Stomach (tissue), 9 donors: ENCODE measurements around the gene PRR27. TPM values are rescaled to one million over a fixed set of nuclear protein-coding genes. Genes with fewer than 3 reads are reported as not detected.

Source experiments
- DNase-seq, 2 donors: peaks; one replicate each; pipeline versions ENCODE4 v3.0.0 to v3.0.0-alpha.2; 2013 to 2019
- H3K27ac ChIP-seq, 5 donors: fragments of 200-600 bp in 4 of 5; sonication (generic) in 4 of 5; one replicate each; pipeline ENCODE4 v1.5.1; 2013 to 2019; ENCODE audit warnings: mild to moderate bottlenecking in 1 of 5, moderate library complexity in 1 of 5
- H3K27me3 ChIP-seq, 3 donors: fragments of 200-600 bp; sonication (generic); one replicate each; pipeline ENCODE4 v1.5.1; 2017 to 2019; ENCODE audit warnings: mixed run types in 1 of 3
- H3K36me3 ChIP-seq, 4 donors: fragments of 200-600 bp; sonication (generic); 1 replicate in 3 of 4; 2 replicates in 1 of 4; pipeline ENCODE4 v1.5.1; 2016 to 2019
- H3K4me1 ChIP-seq, 4 donors: fragments of 200-600 bp; sonication (generic); one replicate each; pipeline ENCODE4 v1.5.1; 2016 to 2019
- H3K4me3 ChIP-seq, 4 donors: fragments of 200-600 bp; sonication (generic) in 3 of 4; one replicate each; pipeline ENCODE4 v1.5.1; 2016 to 2019; ENCODE audit warnings: mild to moderate bottlenecking in 1 of 4
- H3K9me3 ChIP-seq, 4 donors: fragments of 200-600 bp; sonication (generic); one replicate each; pipeline ENCODE4 v1.5.1; 2016 to 2019
- EP300 ChIP-seq: sonication (generic); formaldehyde crosslinking; IDR thresholded peaks from one replicate; pipeline ENCODE4 v1.6.1; 2017; ENCODE audit warnings: antibody characterized with exemption
- POLR2A ChIP-seq, 4 donors: fragments of 450-650 bp; IDR thresholded peaks; one replicate each; pipeline ENCODE4 v1.6.1; 2016; ENCODE audit warnings: antibody characterized with exemption in 4 of 4, control low read depth in 2 of 4, mild to moderate bottlenecking in 1 of 4, moderate library complexity in 1 of 4
- POLR2AphosphoS5 ChIP-seq, 3 donors: sonication (generic); formaldehyde crosslinking; IDR thresholded peaks; one replicate each; pipeline ENCODE4 v1.6.1; 2016; ENCODE audit warnings: antibody characterized with exemption in 3 of 3
- WGBS, 5 donors: extraction: QIAGEN DNeasy Blood & Tissue Kit in 3 of 5; methylation state at CpG; one replicate each; pipeline versions ENCODE4 v1.1.5 to v1.1.7; 2013 to 2018; 5-methylcytosine and 5-hydroxymethylcytosine counted together
- intact Hi-C: fragments of 100-400 bp; cut with DNase I; formaldehyde crosslinking; loops from one replicate; pipeline ENCODE4 v1.15.1; 2023; ENCODE audit warnings: low total_unique reads
- polyA plus RNA-seq, 3 donors: library from polyadenylated mRNA; stranded (reverse); fragments of 200-250 nt; gene quantifications; one replicate each; pipeline ENCODE4 v1.2.3, GENCODE V29; 2013
- total RNA-seq, 5 donors: library from RNA; depleted of rRNA; stranded (reverse); fragments of >200 nt; gene quantifications; one replicate each; pipeline versions ENCODE4 v1.1.0 to v1.2.3, GENCODE V29; 2014 to 2016
- TF ChIP-seq, protein P1 (sequence below), 7 experiments: fragments of 450-650 bp in 4 of 7; fragments of 200-600 bp in 3 of 7; sonication (generic) in 3 of 7; IDR thresholded peaks; one replicate each; pipeline ENCODE4 v1.5.1; 2016 to 2019; ENCODE audit warnings: antibody characterized with exemption in 7 of 7, control low read depth in 2 of 7, mild to moderate bottlenecking in 1 of 7
- donor health status: healthy with polysubstance abuse.
- donor health status: Bipolar disorder and iron deficiency.
- donor health status: healthy.

The PRR27 gene
- total and polyA plus RNA-seq, 8 donors, result not detected

DNA sequence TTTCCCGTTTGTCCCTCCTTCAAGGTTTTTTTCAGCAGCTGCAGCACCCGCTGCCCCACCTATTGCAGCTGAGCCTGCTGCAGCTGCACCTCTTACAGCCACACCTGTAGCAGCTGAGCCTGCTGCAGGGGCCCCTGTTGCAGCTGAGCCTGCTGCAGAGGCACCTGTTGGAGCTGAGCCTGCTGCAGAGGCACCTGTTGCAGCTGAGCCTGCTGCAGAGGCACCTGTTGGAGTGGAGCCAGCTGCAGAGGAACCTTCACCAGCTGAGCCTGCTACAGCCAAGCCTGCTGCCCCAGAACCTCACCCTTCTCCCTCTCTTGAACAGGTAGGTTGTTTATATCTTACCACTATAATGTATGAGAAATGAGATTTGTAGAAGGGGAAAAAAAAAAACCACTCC lies 4.5 kb downstream of the PRR27 start:
- Histone ChIP-seq H3K4me1 (no peaks in the 10 kb centered on the region), H3K9me3 (no peaks in the 10 kb centered on the region), H3K4me3 (no peak overlapping the region), H3K27me3 (no peaks in the 10 kb centered on the region), H3K27ac (no peak overlapping the region), H3K36me3 (no peaks in the 10 kb centered on the region)
- intact Hi-C loops, result no loop called here
- DNase-seq, result peak; percentile 45 to 66
- TF ChIP-seq, protein P1, sequence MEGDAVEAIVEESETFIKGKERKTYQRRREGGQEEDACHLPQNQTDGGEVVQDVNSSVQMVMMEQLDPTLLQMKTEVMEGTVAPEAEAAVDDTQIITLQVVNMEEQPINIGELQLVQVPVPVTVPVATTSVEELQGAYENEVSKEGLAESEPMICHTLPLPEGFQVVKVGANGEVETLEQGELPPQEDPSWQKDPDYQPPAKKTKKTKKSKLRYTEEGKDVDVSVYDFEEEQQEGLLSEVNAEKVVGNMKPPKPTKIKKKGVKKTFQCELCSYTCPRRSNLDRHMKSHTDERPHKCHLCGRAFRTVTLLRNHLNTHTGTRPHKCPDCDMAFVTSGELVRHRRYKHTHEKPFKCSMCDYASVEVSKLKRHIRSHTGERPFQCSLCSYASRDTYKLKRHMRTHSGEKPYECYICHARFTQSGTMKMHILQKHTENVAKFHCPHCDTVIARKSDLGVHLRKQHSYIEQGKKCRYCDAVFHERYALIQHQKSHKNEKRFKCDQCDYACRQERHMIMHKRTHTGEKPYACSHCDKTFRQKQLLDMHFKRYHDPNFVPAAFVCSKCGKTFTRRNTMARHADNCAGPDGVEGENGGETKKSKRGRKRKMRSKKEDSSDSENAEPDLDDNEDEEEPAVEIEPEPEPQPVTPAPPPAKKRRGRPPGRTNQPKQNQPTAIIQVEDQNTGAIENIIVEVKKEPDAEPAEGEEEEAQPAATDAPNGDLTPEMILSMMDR (IDR thresholded peaks at IDR 0.05), result no peak
- TF ChIP-seq EP300, result no peak
- no peak for TF ChIP-seq POLR2AphosphoS5 (IDR thresholded peaks at IDR 0.05)
- no peak for TF ChIP-seq POLR2A (IDR thresholded peaks at IDR 0.05)
- WGBS, 5 donors, result 29 to 72% (median 38%) methylated on average over 2 of the region's 2 CpGs

DNA sequence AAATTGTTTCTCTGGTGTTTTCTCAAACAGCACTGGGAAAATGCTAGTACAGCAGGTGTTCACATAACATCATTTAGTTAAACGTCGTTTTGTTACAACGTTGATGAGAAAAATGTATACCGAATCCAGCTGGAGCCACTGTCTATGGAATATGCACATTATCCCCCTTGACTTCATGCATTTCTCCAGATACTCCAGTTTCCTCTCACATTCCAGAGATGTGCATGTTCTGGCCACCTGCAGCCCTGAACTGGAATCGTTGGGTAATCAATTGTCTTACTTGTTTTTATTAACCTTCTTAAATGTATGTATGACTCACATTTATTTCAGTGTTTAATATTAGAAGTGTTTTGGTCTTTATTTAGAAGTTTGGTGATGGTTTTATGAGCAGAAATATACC lies 23.1 kb downstream of the PRR27 start:
- Histone ChIP-seq H3K36me3 (no peaks in the 10 kb centered on the region), H3K4me3 (no peak overlapping the region), H3K27ac (no peak overlapping the region), H3K27me3 (no peaks in the 10 kb centered on the region), H3K9me3 (no peaks in the 10 kb centered on the region), H3K4me1 (no peaks in the 10 kb centered on the region)
- TF ChIP-seq EP300 (no peak), POLR2A (IDR thresholded peaks at IDR 0.05) (no peak), POLR2AphosphoS5 (IDR thresholded peaks at IDR 0.05) (no peak)
- TF ChIP-seq, protein P1 (IDR thresholded peaks at IDR 0.05), result no peak
- no peak for DNase-seq
- 54 to 79% (median 74%) methylated on average over 5 of the region's 5 CpGs for WGBS, 5 donors
- intact Hi-C loops, result no loop called here

DNA sequence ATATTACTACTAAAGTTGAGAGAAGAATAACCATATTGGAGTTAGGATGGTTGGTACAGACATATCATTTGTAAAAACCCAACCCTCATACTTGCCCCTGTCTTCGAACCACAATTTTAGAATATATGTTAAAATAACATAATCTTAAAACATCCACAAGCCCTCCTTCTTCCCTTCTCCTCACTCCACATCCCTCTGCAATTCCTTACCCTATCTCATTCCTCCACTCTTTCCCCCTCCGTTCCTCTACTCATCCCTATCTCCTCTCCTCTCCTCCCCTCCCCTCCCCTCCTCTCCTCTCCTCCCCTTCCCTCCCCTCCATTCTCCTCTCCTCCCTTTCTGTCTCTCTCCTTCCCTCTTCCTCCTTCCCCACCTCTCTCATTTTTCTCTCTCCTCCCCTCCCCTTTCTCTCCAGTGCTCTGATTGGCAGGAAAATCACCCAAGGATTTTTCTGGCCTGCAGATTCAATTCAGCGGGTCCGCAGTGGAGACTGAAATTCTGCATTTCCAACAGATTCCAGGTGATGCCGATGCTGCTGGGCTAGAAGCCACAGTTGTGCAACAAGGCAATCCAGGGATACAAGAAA lies 24.1 kb downstream of the PRR27 start:
- H3K36me3 ChIP-seq, result no peaks in the 10 kb centered on the region
- TF ChIP-seq EP300 (no peak), POLR2AphosphoS5 (IDR thresholded peaks at IDR 0.05) (no peak), POLR2A (IDR thresholded peaks at IDR 0.05) (no peak)
- TF ChIP-seq, protein P1 (IDR thresholded peaks at IDR 0.05), result no peak
- peaks cover 0 to 5% (median 0%) of the 10 kb centered on the region in 4 donors for H3K4me1 ChIP-seq
- no peak overlapping the region for H3K27ac ChIP-seq
- no peak overlapping the region for H3K4me3 ChIP-seq
- 86 to 95% (median 87%) methylated on average over 5 of the region's 5 CpGs for WGBS, 5 donors
- intact Hi-C loops, result no loop called here
- no peaks in the 10 kb centered on the region for H3K9me3 ChIP-seq
- H3K27me3 ChIP-seq, result no peaks in the 10 kb centered on the region
- no peak for DNase-seq

DNA sequence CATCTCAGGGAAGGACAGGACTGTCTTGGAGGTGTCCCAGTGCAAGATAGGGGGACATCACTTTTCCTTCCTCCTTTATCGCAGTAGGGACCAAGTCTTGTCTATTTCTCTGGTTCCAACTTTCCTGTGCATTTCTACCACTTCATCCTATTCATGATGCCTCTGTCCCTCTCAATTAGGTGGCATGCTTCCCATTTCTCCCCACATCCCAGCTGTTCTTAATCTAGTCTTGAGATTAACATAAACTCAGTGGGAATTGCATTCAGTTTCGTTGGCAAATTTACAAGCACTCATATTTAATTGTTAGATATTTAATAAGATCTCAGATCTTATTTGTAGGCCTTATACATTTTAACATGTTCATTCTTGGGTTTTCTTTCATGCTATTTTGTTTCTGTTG lies 25.8 kb downstream of the PRR27 start:
- Histone ChIP-seq H3K4me3 (no peak overlapping the region), H3K27ac (no peak overlapping the region), H3K4me1 (peaks cover 0 to 7% (median 0%) of the 10 kb centered on the region in 4 donors), H3K27me3 (no peaks in the 10 kb centered on the region), H3K36me3 (no peaks in the 10 kb centered on the region), H3K9me3 (no peaks in the 10 kb centered on the region)
- TF ChIP-seq POLR2AphosphoS5 (IDR thresholded peaks at IDR 0.05) (no peak), EP300 (no peak), POLR2A (IDR thresholded peaks at IDR 0.05) (no peak)
- TF ChIP-seq, protein P1 (IDR thresholded peaks at IDR 0.05), result no peak
- no peak for DNase-seq
- 59 to 79% (median 69%) methylated on average over 2 of the region's 2 CpGs for WGBS, 5 donors
- intact Hi-C loops, result no loop called here
